Adipocyte (in vitro differentiated cells): ENCODE results near the gene DUSP7.

Source experiments
- DNase-seq: peaks from one replicate; pipeline ENCODE4 v3.0.0-alpha.2; 2015; ENCODE audit warnings: low read depth
- H3K27me3 ChIP-seq: replicated peaks from 2 replicates; pipeline ENCODE4 v1.7.0; 2013; ENCODE audit warnings: mild to moderate bottlenecking, low read length, moderate library complexity; ENCODE audit not compliant: control insufficient read depth, insufficient read depth
- H3K36me3 ChIP-seq: 2 replicates; pipeline ENCODE4 v1.7.0; 2013; ENCODE audit warnings: low read length, mild to moderate bottlenecking, moderate library complexity; ENCODE audit not compliant: control insufficient read depth, insufficient read depth, severe bottlenecking
- H3K4me1 ChIP-seq: 2 replicates; pipeline ENCODE4 v1.7.0; 2013; ENCODE audit warnings: mild to moderate bottlenecking, low read length, moderate library complexity; ENCODE audit not compliant: control insufficient read depth, insufficient read depth
- H3K4me3 ChIP-seq: 2 replicates; pipeline ENCODE4 v1.7.0; 2013; ENCODE audit warnings: mild to moderate bottlenecking, low read length, moderate library complexity
- H3K9ac ChIP-seq: 2 replicates; pipeline ENCODE4 v1.7.0; 2013; ENCODE audit warnings: mild to moderate bottlenecking, low read length, moderate library complexity
- H3K9me3 ChIP-seq: 2 replicates; pipeline ENCODE4 v1.7.0; 2013; ENCODE audit warnings: mild to moderate bottlenecking, low read length, moderate library complexity; ENCODE audit not compliant: control insufficient read depth

Gene DUSP7

GRCh38 chr3:52029535-52029934 lies 26.8 kb downstream of the DUSP7 start:
- H3K9me3 ChIP-seq = peaks cover 19% of the 10 kb centered on the region
- H3K4me1 ChIP-seq = no peaks in the 10 kb centered on the region
- DNase-seq = no peak
- H3K9ac ChIP-seq = no peak overlapping the region
- no peaks in the 10 kb centered on the region for H3K27me3 ChIP-seq
- no peak overlapping the region for H3K4me3 ChIP-seq
- H3K36me3 ChIP-seq = no peaks in the 10 kb centered on the region

DNA sequence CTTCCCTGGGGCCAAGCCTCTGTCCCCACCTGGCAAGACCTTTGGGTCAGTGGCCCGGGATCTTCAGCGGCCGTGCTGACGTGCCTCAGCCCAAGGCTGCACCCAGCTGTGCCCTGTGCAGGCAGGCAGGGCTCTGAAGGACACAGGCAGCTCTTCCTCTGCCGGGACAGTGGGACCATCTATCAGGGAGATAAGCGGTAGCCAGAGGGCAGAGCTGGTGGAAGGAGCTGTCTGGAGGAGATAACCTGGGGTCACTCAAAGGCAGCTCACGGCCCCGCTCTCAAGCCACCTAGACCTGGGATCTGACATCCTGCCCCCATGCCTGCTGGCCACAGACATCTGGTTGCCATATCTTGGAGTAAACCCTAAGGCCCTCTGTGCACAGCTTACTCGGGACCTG lies 27.3 kb downstream of the DUSP7 start:
- Histone ChIP-seq H3K36me3 (no peaks in the 10 kb centered on the region), H3K9ac (no peak overlapping the region), H3K9me3 (peaks cover 19% of the 10 kb centered on the region), H3K4me3 (no peak overlapping the region), H3K4me1 (no peaks in the 10 kb centered on the region), H3K27me3 (no peaks in the 10 kb centered on the region)
- no peak for DNase-seq

DNA sequence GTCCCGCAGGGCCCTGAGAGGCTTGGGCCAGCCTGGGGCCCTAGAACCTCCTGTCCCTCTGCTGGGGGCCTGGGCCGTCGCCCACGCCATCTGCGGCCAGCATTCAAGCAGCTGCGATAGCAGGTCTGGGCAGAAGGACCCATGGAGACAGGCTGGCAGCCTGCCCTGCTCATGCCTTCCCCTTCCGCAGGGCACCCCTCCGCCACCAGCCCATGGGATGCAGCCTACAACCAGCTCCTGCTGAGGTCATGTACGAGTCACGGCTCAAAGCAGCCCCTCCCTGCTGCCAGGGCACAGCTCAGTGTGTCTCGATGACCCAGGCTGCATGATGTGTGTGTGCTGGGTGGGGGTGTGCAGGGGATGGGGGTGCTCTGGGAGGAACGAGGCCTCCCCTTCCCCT lies 27.8 kb downstream of the DUSP7 start:
- no peak overlapping the region for H3K9ac ChIP-seq
- H3K27me3 ChIP-seq = no peaks in the 10 kb centered on the region
- H3K9me3 ChIP-seq = peaks cover 19% of the 10 kb centered on the region
- no peaks in the 10 kb centered on the region for H3K4me1 ChIP-seq
- H3K36me3 ChIP-seq = no peaks in the 10 kb centered on the region
- no peak for DNase-seq
- no peak overlapping the region for H3K4me3 ChIP-seq

GRCh38 chr3:52026041-52026440 lies 30.3 kb downstream of the DUSP7 start:
- Histone ChIP-seq H3K4me1 (peaks cover 11% of the 10 kb centered on the region), H3K27me3 (no peaks in the 10 kb centered on the region), H3K36me3 (no peaks in the 10 kb centered on the region), H3K9ac (no peak overlapping the region), H3K4me3 (no peak overlapping the region), H3K9me3 (peaks cover 4% of the 10 kb centered on the region)
- DNase-seq = no peak

DNA sequence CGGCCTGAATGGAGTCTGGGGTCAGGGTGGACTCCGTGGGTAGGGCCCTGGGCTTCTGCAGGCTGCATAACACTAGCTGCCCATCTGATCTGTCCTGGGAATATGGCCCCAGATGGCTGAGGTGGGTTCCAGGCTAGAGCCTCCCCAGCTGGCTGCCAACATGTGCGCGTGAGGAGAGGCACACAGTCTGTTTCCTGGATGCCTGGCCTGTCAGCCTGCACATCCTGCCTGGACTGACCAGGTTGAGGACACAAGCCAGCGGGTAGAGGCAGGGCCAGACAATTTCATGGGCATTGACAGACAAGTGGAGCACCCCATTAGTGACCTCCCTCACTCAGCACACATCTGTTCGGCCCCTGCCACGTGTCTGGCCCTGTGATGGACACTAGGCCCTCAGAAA lies 30.9 kb downstream of the DUSP7 start:
- no peaks in the 10 kb centered on the region for H3K27me3 ChIP-seq
- DNase-seq = no peak
- no peaks in the 10 kb centered on the region for H3K9me3 ChIP-seq
- H3K4me3 ChIP-seq = no peak overlapping the region
- peaks cover 11% of the 10 kb centered on the region for H3K4me1 ChIP-seq
- no peaks in the 10 kb centered on the region for H3K36me3 ChIP-seq
- no peak overlapping the region for H3K9ac ChIP-seq

DNA sequence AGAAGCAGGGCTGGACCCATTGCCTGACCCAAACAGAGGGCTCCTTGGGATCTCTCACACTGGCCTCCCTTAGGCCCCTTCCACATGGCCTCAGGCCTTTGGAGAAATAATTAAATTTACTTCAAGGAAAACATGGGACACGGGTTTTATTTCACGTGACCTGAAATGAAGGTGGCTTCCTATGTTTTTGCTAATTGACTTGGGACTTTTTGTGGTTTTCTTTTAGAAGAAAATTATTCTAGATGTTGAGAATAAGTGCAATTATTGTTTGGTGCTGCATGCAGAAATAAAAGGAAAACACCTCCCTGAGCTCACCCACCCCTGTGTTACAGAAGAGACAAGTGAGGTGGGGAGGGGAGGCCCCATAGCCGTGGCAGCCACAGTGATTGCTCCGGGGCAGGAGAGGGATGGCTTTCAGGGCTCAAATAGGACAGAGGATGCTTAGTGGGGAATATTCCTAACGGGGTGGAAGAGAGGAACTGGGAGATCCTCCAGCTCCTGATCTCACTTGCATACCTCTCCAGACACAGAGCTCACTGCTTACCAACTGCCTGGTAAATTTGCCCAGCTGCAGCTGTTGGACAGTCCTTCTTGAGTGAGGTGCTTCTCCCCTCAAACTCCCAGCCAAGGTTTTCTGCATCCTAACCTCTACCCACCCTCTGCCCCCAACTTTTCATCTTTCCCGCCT lies 31.5 kb downstream of the DUSP7 start:
- no peak overlapping the region for H3K9ac ChIP-seq
- no peaks in the 10 kb centered on the region for H3K36me3 ChIP-seq
- peaks cover 11% of the 10 kb centered on the region for H3K4me1 ChIP-seq
- no peaks in the 10 kb centered on the region for H3K9me3 ChIP-seq
- no peaks in the 10 kb centered on the region for H3K27me3 ChIP-seq
- no peak for DNase-seq
- no peak overlapping the region for H3K4me3 ChIP-seq

- no peak for DNase-seq
- Histone ChIP-seq H3K4me3 (no peak overlapping the region), H3K36me3 (no peaks in the 10 kb centered on the region), H3K27me3 (no peaks in the 10 kb centered on the region), H3K9ac (no peak overlapping the region), H3K4me1 (peaks cover 11% of the 10 kb centered on the region), H3K9me3 (no peaks in the 10 kb centered on the region)
Observed at GRCh38 chr3:52023860-52024764, 32.3 kb downstream of the DUSP7 start.

DNA sequence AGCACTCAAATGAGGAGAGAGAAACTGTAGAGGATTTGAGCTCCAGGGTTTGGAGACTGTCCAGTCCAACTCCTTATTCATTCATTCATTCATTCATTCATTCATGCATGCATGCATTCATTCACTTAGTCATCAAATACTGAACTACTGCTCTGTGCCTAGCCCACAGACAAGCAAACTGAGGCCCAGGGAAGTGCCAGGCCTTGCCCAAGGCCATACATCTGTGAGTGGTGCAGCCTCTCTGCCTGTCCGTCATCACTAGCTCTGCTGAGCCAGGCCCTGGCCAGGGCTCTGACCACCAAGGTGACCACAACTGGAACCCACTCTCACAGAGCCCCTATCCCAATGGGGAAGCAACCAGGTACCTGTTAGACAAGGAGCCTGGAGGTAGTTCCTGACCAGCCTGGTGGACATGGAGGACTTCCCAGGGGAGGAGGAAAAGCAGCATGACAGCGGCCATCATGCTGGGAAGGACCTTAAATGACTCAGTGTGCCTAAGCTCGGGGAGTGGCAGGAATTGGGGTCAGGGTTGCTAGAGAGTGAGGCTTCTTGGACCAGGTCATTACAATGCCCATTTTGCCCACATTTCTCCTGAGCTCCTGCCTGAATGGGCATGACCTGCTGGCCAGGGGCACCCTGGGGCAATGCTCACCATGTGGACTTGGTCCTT lies 33.1 kb downstream of the DUSP7 start:
- Histone ChIP-seq H3K4me1 (peaks cover 11% of the 10 kb centered on the region), H3K9me3 (no peaks in the 10 kb centered on the region), H3K9ac (no peak overlapping the region), H3K36me3 (no peaks in the 10 kb centered on the region), H3K4me3 (no peak overlapping the region), H3K27me3 (no peaks in the 10 kb centered on the region)
- no peak for DNase-seq

DNA sequence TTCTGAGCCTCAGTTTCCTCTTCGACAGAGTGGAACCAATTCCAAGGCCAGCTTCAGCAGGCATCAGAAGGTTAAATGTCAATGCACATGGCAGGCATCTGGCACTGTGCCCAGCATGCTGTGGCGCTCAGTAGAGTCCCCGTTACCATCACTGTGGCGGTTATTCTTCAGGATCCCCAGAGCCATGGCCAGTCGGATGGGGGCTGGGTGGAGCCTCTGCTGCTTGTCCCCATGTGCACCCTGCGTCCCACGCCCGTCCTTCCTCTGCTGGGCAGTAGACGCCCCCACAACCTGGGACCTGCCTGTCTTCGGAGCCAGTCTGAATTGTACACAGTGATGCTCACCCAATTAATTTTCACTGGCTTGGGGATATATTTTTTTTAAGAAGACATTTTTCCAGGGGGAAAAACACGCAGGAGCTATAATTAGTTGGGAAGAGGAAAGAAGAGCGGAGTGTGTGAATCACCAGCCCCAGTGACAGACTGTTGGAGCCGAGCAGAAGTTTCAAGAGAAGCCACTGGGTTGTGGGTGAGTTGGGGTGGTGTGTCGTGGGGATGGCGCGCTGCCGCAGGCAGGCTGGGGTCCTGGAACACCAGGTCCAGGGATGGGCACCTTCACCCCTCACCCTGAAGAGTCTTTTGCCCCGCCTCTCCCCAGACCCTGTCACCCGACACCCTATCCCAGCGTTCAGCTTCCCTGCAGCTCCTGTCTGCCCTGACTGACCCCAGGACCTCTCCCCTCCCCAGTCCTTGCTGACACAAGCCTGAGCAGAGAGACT lies 33.9 kb downstream of the DUSP7 start:
- no peak for DNase-seq
- Histone ChIP-seq H3K36me3 (no peaks in the 10 kb centered on the region), H3K9me3 (no peaks in the 10 kb centered on the region), H3K4me1 (peaks cover 11% of the 10 kb centered on the region), H3K27me3 (no peaks in the 10 kb centered on the region), H3K9ac (no peak overlapping the region), H3K4me3 (no peak overlapping the region)

DNA sequence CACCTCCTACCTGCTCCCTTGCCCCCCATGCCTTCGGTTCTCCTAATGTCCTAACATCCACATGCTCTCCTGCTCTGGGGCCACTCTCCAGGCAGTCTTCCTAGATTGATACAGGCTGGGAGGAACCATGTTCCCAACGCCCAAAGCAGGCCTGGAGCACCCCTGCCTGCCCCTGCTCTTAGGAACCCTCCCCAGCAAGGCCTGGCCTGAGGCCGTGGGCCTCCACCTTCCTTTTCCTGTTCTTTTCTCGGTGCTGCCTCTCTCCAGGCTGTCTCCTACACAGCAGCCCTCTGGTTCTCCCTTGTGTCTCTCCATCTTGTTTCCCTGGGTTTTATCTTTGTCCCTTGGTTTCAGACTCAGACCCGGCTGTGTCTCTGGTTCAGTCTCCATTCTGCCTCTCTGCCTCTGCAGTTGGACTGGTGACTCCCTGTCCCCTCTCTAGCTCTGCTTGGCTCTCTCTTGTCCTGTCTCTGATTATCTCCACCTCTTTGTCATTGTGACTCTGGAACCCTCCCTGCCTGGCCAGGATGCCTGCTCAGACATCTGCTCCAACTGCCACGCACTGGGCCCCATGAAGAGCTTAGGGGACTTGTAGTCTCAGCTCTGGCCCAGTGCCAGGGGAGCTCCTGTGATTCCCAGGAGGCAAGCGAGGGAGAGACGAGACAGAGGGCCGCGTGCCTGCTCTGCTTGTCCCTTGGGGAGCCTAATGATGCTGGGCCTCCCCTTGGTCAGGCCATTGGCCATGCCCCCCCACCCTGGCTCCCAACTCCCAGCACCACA lies 34.7 kb downstream of the DUSP7 start:
- no peaks in the 10 kb centered on the region for H3K27me3 ChIP-seq
- H3K36me3 ChIP-seq = no peaks in the 10 kb centered on the region
- H3K9ac ChIP-seq = no peak overlapping the region
- no peak for DNase-seq
- H3K4me3 ChIP-seq = no peak overlapping the region
- H3K9me3 ChIP-seq = no peaks in the 10 kb centered on the region
- peaks cover 11% of the 10 kb centered on the region for H3K4me1 ChIP-seq
